RWPE1 (cell line): ENCODE data around the gene ST3GAL5.

Experiments used
- CTCF ChIA-PET: fragments of 350-600 bp; sonication (Branson Sonifier 250); formaldehyde crosslinking; extraction: SDS; loops from one replicate; lab custom pipeline; 2021; lab: Yijun Ruan, JAX
- POLR2A ChIA-PET: fragments of 400-600 bp; formaldehyde crosslinking; extraction: SDS; loops from one replicate; lab custom pipeline; 2020; ENCODE audit warnings: antibody characterized with exemption; ENCODE audit not compliant: low non-redundant PET; lab: Yijun Ruan, JAX
- DNase-seq: peaks from one replicate; pipeline ENCODE4 v3.0.0; 2012; ENCODE audit warnings: low spot score
- H3K27ac ChIP-seq: fragments of 450-650 bp; 2 replicates; pipeline ENCODE4 v1.5.1; 2017
- TF ChIP-seq, protein P1 (sequence below): fragments of 450-650 bp; conservative IDR thresholded peaks from 2 replicates; pipeline ENCODE4 v1.5.1; 2017; ENCODE audit warnings: low read depth, mild to moderate bottlenecking

Gene ST3GAL5

DNA sequence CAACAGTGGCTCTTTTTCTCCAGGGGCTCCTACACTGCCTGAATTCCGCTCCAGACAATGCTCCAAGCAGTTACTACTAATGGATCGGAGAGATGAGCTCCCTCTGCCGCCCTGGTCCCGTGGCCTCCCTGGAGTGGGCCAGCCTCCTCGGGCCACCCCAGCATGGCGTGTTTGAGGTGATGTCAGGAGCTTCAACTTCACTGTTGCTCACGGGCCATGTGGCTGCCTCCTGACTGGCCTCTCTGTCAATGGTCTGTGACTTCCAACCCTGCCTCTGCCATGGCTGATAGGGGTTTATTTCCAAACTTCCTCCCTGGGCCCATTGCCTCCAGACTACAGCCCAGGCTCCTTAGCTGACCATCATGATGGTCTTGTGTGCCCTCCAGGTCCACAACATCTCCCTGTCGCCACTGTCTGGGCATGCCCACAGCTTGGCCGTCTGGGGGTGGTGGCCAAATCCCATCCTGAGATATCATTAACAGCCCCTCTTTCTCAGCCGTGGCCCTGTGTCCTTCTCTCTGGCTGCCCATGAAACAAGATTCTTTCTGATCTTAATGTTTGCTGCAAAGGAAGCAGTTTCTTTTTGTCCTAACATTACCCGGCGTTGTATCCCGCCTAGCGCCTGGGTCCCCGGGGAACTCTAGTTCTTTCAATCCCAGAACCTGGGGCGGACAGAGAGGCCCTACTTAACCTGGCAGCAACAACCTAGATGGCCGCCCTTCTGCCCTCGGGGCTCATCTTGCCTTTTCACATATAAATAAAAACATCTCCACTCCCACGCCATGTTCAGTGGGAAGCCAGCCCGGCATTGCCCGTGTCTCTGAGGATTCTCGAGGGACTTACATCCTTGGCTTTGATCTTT lies 96.9 kb downstream of the ST3GAL5 start:
- ChIA-PET CTCF (interaction anchor here (1.5 kb wide), 1 partner anchor 22 kb away, joined by 4 read pairs; no protein-coding TSS in a partner anchor), POLR2A (no interaction called here)
- no peak for DNase-seq
- H3K27ac ChIP-seq: peak overlapping the region; percentile 75
- TF ChIP-seq, protein P1, sequence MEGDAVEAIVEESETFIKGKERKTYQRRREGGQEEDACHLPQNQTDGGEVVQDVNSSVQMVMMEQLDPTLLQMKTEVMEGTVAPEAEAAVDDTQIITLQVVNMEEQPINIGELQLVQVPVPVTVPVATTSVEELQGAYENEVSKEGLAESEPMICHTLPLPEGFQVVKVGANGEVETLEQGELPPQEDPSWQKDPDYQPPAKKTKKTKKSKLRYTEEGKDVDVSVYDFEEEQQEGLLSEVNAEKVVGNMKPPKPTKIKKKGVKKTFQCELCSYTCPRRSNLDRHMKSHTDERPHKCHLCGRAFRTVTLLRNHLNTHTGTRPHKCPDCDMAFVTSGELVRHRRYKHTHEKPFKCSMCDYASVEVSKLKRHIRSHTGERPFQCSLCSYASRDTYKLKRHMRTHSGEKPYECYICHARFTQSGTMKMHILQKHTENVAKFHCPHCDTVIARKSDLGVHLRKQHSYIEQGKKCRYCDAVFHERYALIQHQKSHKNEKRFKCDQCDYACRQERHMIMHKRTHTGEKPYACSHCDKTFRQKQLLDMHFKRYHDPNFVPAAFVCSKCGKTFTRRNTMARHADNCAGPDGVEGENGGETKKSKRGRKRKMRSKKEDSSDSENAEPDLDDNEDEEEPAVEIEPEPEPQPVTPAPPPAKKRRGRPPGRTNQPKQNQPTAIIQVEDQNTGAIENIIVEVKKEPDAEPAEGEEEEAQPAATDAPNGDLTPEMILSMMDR: no peak

- TF ChIP-seq, protein P1: no peak
- no peak overlapping the region for H3K27ac ChIP-seq
- CTCF ChIA-PET: interaction anchor here (0.6 to 1.1 kb wide), 6 partner anchors 12 to 138 kb away, joined by 3 to 4 read pairs (median 3); no protein-coding TSS in a partner anchor
- no peak for DNase-seq
- POLR2A ChIA-PET: no interaction called here
Measured at GRCh38 chr2:85790499-85791188, 98.1 kb downstream of the ST3GAL5 start.

DNA sequence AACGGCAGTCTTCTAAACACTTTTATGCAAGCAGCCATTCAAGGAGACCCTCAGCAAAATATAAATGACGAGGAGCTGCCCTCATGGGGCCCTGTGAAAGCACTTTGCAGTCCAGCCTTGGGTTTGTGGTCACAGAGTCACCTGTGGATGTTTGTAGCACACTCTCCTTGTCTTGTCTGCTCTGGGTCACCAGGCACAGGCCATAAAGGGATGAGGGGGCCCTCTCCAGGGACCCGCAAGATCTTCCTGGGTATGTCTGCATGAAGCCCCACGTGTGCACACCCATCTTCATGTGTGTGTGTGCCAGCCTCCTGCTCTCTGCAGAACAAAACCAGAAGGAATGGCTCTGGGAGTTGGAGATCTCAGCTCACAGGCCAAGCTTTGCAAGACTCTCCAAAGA lies 98.8 kb downstream of the ST3GAL5 start:
- no peak for DNase-seq
- ChIA-PET POLR2A (no interaction called here), CTCF (interaction anchor here (0.6 to 1.1 kb wide), 5 partner anchors 11 to 137 kb away, joined by 3 read pairs; no protein-coding TSS in a partner anchor)
- TF ChIP-seq, protein P1: no peak
- no peak overlapping the region for H3K27ac ChIP-seq

GRCh38 chr2:85789271-85789670 lies 99.5 kb downstream of the ST3GAL5 start:
- POLR2A ChIA-PET: no interaction called here
- CTCF ChIA-PET: interaction anchor here (0.9 to 1.1 kb wide), 3 partner anchors 17 to 60 kb away, joined by 3 to 5 read pairs (median 4); no protein-coding TSS in a partner anchor
- H3K27ac ChIP-seq: no peak overlapping the region
- TF ChIP-seq, protein P1: no peak
- DNase-seq: no peak

GRCh38 chr2:85788603-85789002 lies 100.2 kb downstream of the ST3GAL5 start:
- H3K27ac ChIP-seq: no peak overlapping the region
- ChIA-PET POLR2A (no interaction called here), CTCF (interaction anchor here (0.9 to 1.0 kb wide), 2 partner anchors 16 to 60 kb away, joined by 4 to 5 read pairs; no protein-coding TSS in a partner anchor)

DNA sequence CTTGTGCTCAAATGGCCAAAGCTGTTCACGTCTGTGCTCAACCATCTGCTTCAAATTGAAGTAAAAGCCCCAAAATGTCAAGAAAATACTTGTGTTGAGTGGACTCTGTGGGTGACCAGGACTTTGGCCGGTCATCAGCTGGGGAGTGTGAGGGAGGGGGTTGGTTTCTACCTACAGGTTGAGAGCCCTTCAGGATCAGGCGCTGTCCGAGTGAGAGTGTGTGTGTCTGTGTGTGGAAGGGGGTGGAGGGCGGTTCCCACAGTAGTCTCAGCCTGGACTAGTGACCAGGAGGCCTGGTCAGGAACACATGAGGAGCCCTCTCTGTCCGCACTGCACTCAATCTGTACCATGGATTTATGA lies 100.8 kb downstream of the ST3GAL5 start:
- POLR2A ChIA-PET: no interaction called here
- TF ChIP-seq, protein P1: no peak
- CTCF ChIA-PET: no interaction called here
- no peak overlapping the region for H3K27ac ChIP-seq
- DNase-seq: no peak

More at GRCh38 chr2:85788603-85789002, 100.2 kb downstream of the ST3GAL5 start:
- no peak for DNase-seq
- TF ChIP-seq, protein P1: no peak
